Pancreas (tissue), 10 donors: ENCODE measurements around the gene TNFRSF14. TPM values are rescaled to one million over a fixed set of nuclear protein-coding genes. Genes with fewer than 3 reads are reported as not detected.
"Not testable (repeated sequence)": the region's sequence is repeated elsewhere in the genome, so short reads cannot be mapped to it uniquely, and the experiment has no call there.

Experiments
- ATAC-seq, 4 donors: fragments of 200-7000 bp; cut with Tn5 transposase; one replicate each; pipeline versions ENCODE4 v1.8.0 to v1.9.1; 2020; ENCODE audit warnings: mild to moderate bottlenecking in 4 of 4, moderate library complexity in 4 of 4
- DNase-seq, 6 donors: peaks; one replicate each; pipeline ENCODE4 v3.0.0-alpha.2; 2020
- FAIRE-seq: peaks from 2 replicates; lab custom pipeline; 2012; peaks lifted over from hg19 to GRCh38; lab: Jason Lieb, UNC
- H3K27ac ChIP-seq, 4 donors: fragments of 200-600 bp; sonication (generic); 1 replicate in 3 of 4; 2 replicates in 1 of 4; pipeline versions ENCODE4 v1.5.0 to v1.8.0; 2020
- H3K27me3 ChIP-seq, 4 donors: fragments of 200-600 bp; one replicate each; pipeline ENCODE4 v1.8.0; 2021
- H3K36me3 ChIP-seq, 3 donors: fragments of 200-600 bp; sonication (generic) in 1 of 3; one replicate each; pipeline versions ENCODE4 v1.5.0 to v1.8.0; 2020 to 2021
- H3K4me1 ChIP-seq, 3 donors: fragments of 200-600 bp; one replicate each; pipeline ENCODE4 v1.8.0; 2021
- H3K4me3 ChIP-seq, 4 donors: fragments of 200-600 bp; sonication (generic) in 2 of 4; one replicate each; pipeline versions ENCODE4 v1.5.0 to v1.8.0; 2020 to 2021
- H3K9me3 ChIP-seq, 4 donors: fragments of 200-600 bp; one replicate each; pipeline ENCODE4 v1.8.0; 2021
- WGBS, 2 donors: extraction: QIAGEN DNeasy Blood & Tissue Kit; methylation state at CpG; one replicate each; pipeline ENCODE4 v1.1.7; 2013; 5-methylcytosine and 5-hydroxymethylcytosine counted together
- intact Hi-C, 3 donors: fragments of 100-400 bp; cut with DNase I; formaldehyde crosslinking; loops; one replicate each; pipeline versions ENCODE4 v1.11.1 to v1.14.2; 2022
- polyA plus RNA-seq, 2 donors: library from polyadenylated mRNA; stranded (reverse); fragments of 200-250 nt; gene quantifications; one replicate each; pipeline ENCODE4 v1.2.3, GENCODE V29; 2013
- total RNA-seq, 6 donors: library from RNA; stranded (reverse); fragmentation: NEBNext Ultra II Directional in 4 of 6; extraction: Animal tissue kit (Norgen Biotek cat#: 25700) in 4 of 6; gene quantifications; one replicate each; pipeline versions ENCODE4 v1.2.1 to v1.2.4, GENCODE V29; 2021 to 2023
- TF ChIP-seq, protein P1 (sequence below), 4 donors: fragments of 200-600 bp; sonication (generic) in 3 of 4; IDR thresholded peaks; one replicate each; pipeline versions ENCODE4 v1.5.0 to v1.8.0; 2021; ENCODE audit warnings: antibody characterized with exemption in 4 of 4
- donor health status: healthy with polysubstance abuse.
- donor health status: DM: no; HTN: no; CAD: no; lungs with moderate emphysema.
- donor health status: DM: no; HTN: no; CAD: no.
- donor health status: control.
- donor health status: control.
- donor health status: Bipolar disorder and iron deficiency.
- donor health status: DM: yes; HTN: yes; CAD: no.
- donor health status: DM: no; HTN: no; CAD: no.
- donor health status: DM: no; HTN: no; CAD: no.
- donor health status: DM: yes; HTN: yes; CAD: no.

The TNFRSF14 gene
- total and polyA plus RNA-seq, 8 donors, result 10.3 to 124 (median 24.9) TPM

DNA sequence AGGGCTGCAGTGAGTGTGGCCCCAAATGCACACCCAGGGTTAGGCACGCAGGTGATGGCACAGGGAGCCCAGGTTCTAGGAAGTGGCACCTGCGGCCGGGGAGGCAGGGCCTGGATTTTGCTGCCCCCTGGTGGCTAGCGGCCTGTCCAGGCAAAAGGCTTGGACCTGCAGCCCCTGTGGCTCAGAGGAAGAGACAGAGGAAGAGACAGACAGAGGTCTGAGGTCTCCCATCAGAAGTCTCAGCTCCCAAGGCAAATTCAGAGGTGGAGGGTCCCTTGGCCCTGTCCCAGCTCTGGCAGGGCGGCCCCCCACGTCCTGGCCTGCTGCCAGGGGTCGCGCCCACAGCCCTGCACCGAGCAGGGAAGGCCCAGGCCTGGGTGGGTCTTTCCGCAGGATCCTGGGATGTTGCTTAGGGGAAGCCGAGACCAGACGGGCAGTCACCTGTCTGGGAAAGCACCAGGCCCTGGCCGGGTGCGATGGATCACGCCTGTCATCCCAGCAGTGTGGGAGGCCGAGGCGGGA lies 8.0 kb upstream of the TNFRSF14 start:
- ATAC-seq (peak; percentile 62 to 78 (median 73)), DNase-seq (peak in 5 of 6 donors; percentile 82 to 96 (median 87)), FAIRE-seq (no peak)
- 4 to 9% methylated on average over 17 of the region's 17 CpGs for WGBS, 2 donors
- intact Hi-C loops, result loop anchor here in 2 of 3 donors (5.0 kb wide), 1 partner anchor 131 kb away; no protein-coding TSS in a partner anchor
- Histone ChIP-seq H3K9me3 (no peaks in the 10 kb centered on the region), H3K4me3 (peak overlapping the region in 3 of 4 donors; percentile 1 to 67 (median 30)), H3K27me3 (no peaks in the 10 kb centered on the region), H3K36me3 (no peaks in the 10 kb centered on the region), H3K27ac (peak overlapping the region; percentile 73 to 97 (median 90)), H3K4me1 (peaks cover 6 to 22% (median 20%) of the 10 kb centered on the region in 3 donors)
- TF ChIP-seq, protein P1, sequence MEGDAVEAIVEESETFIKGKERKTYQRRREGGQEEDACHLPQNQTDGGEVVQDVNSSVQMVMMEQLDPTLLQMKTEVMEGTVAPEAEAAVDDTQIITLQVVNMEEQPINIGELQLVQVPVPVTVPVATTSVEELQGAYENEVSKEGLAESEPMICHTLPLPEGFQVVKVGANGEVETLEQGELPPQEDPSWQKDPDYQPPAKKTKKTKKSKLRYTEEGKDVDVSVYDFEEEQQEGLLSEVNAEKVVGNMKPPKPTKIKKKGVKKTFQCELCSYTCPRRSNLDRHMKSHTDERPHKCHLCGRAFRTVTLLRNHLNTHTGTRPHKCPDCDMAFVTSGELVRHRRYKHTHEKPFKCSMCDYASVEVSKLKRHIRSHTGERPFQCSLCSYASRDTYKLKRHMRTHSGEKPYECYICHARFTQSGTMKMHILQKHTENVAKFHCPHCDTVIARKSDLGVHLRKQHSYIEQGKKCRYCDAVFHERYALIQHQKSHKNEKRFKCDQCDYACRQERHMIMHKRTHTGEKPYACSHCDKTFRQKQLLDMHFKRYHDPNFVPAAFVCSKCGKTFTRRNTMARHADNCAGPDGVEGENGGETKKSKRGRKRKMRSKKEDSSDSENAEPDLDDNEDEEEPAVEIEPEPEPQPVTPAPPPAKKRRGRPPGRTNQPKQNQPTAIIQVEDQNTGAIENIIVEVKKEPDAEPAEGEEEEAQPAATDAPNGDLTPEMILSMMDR (IDR thresholded peaks at IDR 0.05), result peak; percentile 89 to 95 (median 92)

DNA sequence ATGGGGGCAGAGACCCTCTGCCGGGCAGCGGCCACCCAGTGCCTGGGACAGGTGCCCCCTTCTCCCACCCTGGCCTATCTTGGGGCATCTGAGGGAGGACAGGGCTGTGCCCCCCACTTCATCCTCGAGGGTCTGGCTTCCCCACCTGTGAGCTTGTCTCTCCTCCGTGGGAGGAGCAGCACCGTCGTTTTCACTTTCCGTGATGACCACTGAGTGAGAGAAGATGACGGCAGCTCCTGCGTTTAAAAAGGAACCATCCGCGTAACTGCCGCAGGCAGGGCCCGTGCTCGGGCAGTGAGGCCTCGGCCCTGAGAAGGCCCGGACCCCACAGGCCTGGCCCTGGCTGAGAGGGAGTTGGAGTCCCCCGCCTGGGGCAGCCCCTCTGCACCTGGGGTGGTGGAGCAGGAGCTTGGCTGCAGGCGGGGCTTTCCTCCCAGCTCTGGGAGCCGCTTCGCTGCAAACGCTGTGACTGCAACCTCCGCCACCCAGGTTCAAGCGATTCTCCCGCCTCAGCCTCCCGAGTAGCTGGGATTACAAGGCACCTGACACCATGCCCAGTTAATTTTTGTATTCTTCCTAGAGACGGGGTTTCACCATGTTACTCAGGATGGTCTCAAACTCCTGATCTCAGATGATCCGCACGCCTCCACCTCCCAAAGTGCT lies 6.7 kb upstream of the TNFRSF14 start:
- H3K36me3 ChIP-seq, H3K9me3 ChIP-seq, FAIRE-seq, ATAC-seq, H3K27me3 ChIP-seq: not testable (repeated sequence)
- Histone ChIP-seq H3K27ac (peak overlapping the region; percentile 73 to 97 (median 90)), H3K4me3 (peak overlapping the region in 1 of 4 donors; percentile 67), H3K4me1 (peaks cover 6 to 22% (median 20%) of the 10 kb centered on the region in 3 donors)
- intact Hi-C loops, result loop anchor here in 2 of 3 donors (5.0 kb wide), 1 partner anchor 132 kb away; no protein-coding TSS in a partner anchor
- DNase-seq, result peak in 2 of 6 donors; percentile 39 to 46
- WGBS, 2 donors, result 82 to 85% methylated on average over 24 to 26 of the region's 28 CpGs

DNA sequence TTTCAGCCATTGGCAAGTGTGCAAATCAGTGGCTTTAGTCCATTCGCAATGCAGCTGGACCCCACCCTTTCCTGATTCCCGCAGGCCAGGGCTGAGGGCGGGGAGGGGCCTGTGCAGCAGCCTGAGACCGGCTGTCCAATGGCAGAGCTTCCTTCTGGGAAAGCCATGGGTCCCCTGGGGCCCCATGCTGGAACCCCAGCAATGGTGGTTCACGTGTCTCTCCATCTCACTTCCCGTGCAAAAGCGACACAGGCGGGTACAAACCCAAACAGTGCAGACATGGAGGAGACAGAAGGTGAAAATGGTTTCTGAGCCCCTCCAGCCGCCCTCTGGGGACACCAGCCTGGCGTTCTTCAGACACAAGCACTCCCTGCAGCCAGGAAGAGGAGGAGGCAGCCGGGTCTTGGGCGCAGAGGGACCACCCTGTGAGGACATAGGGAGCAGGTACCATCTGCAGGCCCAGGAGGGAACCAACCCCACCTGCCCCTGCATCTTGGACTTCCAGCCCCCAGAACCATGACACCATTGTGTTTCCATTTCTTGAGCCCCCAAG lies 5.8 kb upstream of the TNFRSF14 start:
- 70 to 80% methylated on average over 9 to 12 of the region's 12 CpGs for WGBS, 2 donors
- peaks cover 6 to 22% (median 17%) of the 10 kb centered on the region in 3 donors for H3K4me1 ChIP-seq
- H3K4me3 ChIP-seq, intact Hi-C loops, H3K9me3 ChIP-seq, FAIRE-seq, ATAC-seq, H3K27me3 ChIP-seq, H3K27ac ChIP-seq, H3K36me3 ChIP-seq: not testable (repeated sequence)
- DNase-seq, result peak in 1 of 6 donors; percentile 41

DNA sequence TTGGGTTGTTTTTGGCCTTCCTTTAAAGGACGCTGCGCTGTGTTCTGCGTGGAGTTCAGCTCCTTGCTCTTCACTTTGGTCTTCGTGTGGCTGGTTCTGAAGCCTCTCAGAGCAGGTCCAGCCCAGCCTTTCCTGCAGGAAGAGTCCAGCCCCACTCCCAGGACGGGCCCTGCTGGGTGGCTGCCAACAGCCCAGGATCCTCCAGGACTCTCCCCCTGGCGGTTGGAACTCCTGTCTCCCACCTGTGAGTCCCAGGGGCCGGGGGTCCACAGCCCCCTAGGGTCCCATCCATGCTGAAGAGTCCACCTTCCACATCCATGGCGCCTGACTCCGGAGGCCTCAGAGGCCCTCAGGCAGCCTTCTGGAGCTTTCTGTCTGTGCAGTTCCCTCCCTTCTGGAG lies 4.6 kb upstream of the TNFRSF14 start:
- ATAC-seq, FAIRE-seq, intact Hi-C loops, H3K9me3 ChIP-seq, H3K27me3 ChIP-seq, H3K4me3 ChIP-seq, H3K27ac ChIP-seq, H3K36me3 ChIP-seq: not testable (repeated sequence)
- WGBS, 2 donors, result 66 to 73% methylated on average over 9 of the region's 9 CpGs
- peak in 2 of 6 donors; percentile 46 to 52 for DNase-seq
- peaks cover 6 to 23% (median 12%) of the 10 kb centered on the region in 3 donors for H3K4me1 ChIP-seq

DNA sequence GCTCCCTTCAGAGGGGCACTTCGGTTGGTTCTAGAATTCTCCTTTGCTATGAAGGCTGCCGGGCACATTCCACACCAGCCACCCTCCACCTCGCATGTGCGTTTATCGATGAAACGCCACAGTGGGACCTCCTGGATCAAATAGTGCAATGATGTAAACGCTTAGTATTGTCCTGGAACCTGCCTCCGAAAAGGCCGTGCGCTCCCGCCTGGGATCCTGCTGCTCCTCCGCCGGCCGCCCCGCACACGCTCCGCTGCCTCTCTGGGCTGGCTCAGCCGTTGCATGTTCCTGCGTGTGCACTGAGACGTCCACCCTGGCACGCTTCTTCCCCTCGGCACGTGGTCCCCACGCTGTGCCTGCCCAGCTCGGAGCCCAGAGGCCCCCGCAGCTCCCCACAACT lies 4.0 kb upstream of the TNFRSF14 start:
- intact Hi-C loops, result no loop called here
- Histone ChIP-seq H3K36me3 (no peaks in the 10 kb centered on the region), H3K27me3 (no peaks in the 10 kb centered on the region), H3K4me3 (no peak overlapping the region), H3K4me1 (peaks cover 6 to 22% (median 10%) of the 10 kb centered on the region in 3 donors), H3K27ac (no peak overlapping the region), H3K9me3 (no peaks in the 10 kb centered on the region)
- FAIRE-seq, result no peak
- no peak for DNase-seq
- 77 to 89% methylated on average over 23 to 26 of the region's 26 CpGs for WGBS, 2 donors
- ATAC-seq, result no peak
- TF ChIP-seq, protein P1 (IDR thresholded peaks at IDR 0.05), result no peak

DNA sequence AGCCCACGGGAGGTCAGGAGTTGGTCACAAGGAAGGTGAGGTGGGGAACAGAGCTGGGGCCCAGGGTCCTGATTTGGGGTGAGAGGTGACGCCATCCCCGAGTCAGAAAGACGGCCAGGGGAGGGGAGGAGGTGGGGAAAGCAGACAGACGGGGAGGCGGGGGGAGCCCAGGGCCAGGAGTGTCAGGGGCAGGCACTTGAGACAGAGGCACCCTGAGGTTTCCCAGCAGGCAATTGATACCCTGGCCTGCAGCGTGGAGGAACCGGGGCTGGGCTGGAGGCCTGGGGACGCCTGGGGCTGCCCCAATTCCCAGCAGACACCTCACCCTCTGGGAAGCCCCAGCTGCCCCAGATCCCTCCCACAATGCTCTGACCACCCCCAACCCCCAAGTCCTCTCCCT lies 3.1 kb upstream of the TNFRSF14 start:
- FAIRE-seq, H3K27me3 ChIP-seq, H3K4me3 ChIP-seq, intact Hi-C loops, ATAC-seq, H3K9me3 ChIP-seq, H3K27ac ChIP-seq, H3K36me3 ChIP-seq: not testable (repeated sequence)
- DNase-seq, result peak in 2 of 6 donors; percentile 9 to 43
- WGBS, 2 donors, result 40 to 44% methylated on average over 5 to 8 of the region's 9 CpGs
- H3K4me1 ChIP-seq, result peaks cover 5 to 15% (median 6%) of the 10 kb centered on the region in 3 donors
